Activated CD4-positive, alpha-beta T cell treated with anti-CD3 and anti-CD28 coated beads, Interleukin-10, Interleukin-2, amounts not matched to agents 100 ng/mL and 50 ng/mL, durations not matched to agents 16 hours and 8 hours (primary cell): ENCODE results near the gene HRAS.

Experiments
- DNase-seq: peaks from one replicate; pipeline ENCODE4 v3.0.0-alpha.2; 2020

Gene HRAS

GRCh38 chr11:553083-553987 lies 18.0 kb upstream of the HRAS start:
- no peak for DNase-seq

DNA sequence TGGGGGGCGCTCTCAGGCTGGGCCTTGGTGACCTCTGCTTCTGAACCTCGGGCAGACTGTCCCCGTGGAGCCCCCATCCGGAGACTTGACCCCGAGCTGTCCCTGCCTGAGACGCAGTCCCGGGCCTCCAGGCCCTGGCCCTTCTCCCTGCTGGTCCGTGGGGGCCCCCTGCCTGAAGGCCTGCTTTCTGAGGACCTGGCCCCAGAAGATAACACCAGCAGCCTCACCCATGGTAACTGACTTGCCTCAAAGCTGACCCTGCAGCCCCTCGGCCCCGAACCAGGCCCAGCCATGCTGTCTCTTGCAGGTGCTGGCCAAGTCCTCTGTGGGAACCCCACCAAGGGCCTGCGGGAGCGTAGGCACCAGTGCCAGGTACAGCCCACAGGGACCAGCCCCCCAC lies 16.2 kb upstream of the HRAS start:
- DNase-seq, result no peak

GRCh38 chr11:551131-551530 lies 15.8 kb upstream of the HRAS start:
- no peak for DNase-seq

- DNase-seq, result no peak
Measured at GRCh38 chr11:550746-551085, 15.3 kb upstream of the HRAS start.

GRCh38 chr11:550021-550745 lies 14.8 kb upstream of the HRAS start:
- no peak for DNase-seq

DNA sequence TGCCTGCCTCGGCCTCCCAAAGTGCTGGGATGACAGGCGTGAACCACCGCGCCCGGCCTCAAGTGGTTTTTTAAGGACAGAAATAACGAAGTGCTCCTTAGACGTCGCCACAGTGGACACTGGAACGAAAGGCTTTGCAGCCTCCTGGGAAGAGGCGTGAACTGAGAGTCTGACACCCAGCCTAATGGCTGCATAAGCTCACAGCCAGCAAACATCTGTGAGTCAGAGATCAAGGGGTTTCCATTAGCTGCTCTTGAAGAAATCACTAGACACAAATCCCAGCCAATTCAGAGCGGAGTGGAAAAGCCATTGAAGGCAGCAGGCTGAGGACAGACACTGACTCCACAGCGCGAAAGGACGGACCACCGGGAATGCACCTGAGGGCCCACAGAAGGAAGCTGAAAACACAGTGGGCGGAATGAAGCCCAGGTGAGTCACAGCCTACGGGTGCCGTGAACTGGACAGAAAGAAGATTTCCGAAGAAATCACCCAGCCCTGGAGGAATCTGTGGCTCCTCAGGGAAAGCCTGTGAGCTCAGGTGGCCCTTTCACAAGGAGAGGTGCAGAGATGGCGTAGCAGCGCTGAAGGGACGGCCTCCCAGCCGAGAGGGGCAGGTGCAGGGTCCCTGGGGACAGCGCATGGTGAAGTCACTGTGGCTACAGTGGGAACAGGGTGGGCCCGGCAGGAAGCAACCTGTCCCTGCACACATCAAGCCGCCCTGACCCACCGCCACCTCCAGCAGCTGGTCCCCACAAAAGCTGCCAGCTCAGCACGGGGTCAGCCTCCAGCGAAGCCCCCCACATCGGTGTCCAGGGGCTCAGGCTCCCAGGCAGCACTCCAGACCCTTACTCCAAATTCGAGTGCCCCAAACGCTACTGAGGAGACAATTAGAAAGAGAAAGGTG lies 13.6 kb upstream of the HRAS start:
- DNase-seq, result no peak

DNA sequence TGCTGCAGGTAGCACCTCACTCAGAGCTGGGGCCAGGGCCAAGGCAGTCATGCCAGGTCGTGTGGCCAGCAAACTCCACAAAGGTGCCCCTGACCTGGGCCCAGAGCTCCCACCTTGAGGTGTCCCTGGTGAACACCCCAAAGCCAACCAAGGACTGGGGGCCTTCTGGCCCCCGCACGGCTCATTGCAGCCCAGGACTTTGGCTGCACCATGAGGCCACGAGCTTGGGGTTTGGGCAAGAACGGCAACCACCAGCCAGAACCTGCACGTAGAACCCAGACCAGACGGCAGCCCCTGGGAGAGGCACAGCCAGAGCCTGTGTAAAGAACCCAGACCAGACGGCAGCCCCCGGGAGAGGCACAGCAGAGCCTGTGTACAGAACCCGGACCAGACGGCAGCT lies 9.8 kb upstream of the HRAS start:
- DNase-seq, result no peak

- DNase-seq, result no peak
Measured at GRCh38 chr11:544817-545166, 9.4 kb upstream of the HRAS start.

DNA sequence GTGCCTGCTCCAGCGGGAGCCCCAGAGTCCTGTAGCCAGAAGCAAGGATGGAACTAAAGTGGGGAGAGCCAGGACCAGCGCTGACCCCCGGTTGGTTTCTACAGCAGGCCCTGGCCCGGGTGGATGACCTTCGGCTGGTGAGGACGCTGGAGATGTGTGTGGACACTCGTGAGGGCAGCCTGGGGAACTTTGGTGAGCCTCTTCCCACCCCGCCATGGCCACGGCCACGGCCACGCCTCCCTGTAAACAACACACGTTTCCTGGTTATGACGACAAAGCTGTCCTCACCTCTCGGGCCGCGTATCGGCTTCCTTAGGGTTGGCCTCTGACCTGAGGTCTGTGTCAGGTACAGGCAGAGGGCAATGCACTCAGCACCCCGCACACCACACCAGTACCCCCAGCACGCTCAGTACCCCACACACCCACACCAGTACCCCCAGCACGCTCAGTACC lies 6.1 kb upstream of the HRAS start:
- DNase-seq, result no peak

DNA sequence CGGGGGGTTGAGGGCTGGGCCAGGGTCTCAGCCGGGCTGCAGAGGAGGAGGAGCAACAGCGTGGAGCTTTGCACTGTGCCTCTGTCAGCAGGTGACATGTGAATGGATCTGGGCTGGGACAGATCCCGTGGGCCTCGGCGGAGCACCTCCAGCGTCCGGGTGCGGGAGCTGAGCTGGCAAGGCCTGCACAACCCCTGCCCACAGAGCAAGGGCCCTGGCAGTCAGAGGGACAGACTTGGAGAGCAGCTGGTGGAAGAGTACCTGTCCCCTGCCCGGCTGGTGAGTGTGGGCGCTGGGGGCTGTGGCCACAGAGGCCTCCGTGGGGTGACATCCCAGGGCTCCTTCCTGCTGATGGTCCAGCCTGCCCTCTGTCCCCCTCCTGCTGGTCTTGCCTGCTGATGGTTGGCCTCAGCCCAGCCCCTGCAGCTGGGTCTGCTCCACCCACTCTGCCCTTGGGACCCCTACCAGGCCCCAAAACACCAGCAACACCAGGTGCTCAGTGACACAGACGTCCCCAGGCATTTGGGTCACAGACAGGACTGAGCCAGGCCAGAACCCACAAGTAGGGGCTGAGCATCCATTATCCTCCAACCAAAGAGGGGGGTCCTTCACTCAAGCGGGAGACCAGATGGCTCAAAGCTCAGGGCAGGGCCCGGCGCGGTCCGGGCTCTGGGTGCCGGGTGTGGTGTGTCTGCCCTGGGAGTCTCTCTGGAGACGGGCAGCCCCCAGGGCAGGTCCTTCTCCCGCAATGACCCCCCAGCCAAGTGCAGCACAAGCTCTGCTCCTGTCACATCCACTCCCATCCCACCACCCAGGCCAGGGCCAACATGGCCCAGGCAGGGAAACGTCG lies 5.4 kb upstream of the HRAS start:
- no peak for DNase-seq

- no peak for DNase-seq
Measured at GRCh38 chr11:539971-540481, 4.7 kb upstream of the HRAS start.

GRCh38 chr11:538431-539051 lies 3.2 kb upstream of the HRAS start:
- no peak for DNase-seq

- no peak for DNase-seq
Measured at GRCh38 chr11:537622-538430, 2.5 kb upstream of the HRAS start.

GRCh38 chr11:536841-537621 lies 1.7 kb upstream of the HRAS start, which contains the start of gene LRRC56:
Gene LRRC56 (plus strand): TSS chr11:537527. CDS start chr11:540685, 3,158 bp downstream.
- DNase-seq, result peak; percentile 94

GRCh38 chr11:535210-535518 lies 212 bp downstream of the HRAS start:
- no peak for DNase-seq

GRCh38 chr11:534396-535209 lies 773 bp downstream of the HRAS start:
- DNase-seq, result peak; percentile 62

- no peak for DNase-seq
Measured at GRCh38 chr11:533586-534395, 1.6 kb downstream of the HRAS start.

- no peak for DNase-seq
Measured at GRCh38 chr11:532986-533585, 2.3 kb downstream of the HRAS start.
